MG63 (cell line): ENCODE results near the gene DOK3. TPM values are rescaled to one million over a fixed set of nuclear protein-coding genes. Genes with fewer than 3 reads are reported as not detected.
A peak's percentile ranks its signal among the peaks of the same experiment; 100 is the strongest.
"Not testable (repeated sequence)": the region's sequence is repeated elsewhere in the genome, so short reads cannot be mapped to it uniquely, and the experiment has no call there.

Source experiments
- DNase-seq: peaks from one replicate; pipeline ENCODE4 v3.0.0-alpha.2; 2020
- H3K27me3 ChIP-seq: fragments of 250-450 bp; sonication (Bioruptor Pico); 2 replicates; pipeline ENCODE4 v1.5.1; 2020; ENCODE audit warnings: mild to moderate bottlenecking, moderate library complexity
- H3K36me3 ChIP-seq: fragments of 250-450 bp; sonication (Bioruptor Pico); 2 replicates; pipeline ENCODE4 v1.5.1; 2020; ENCODE audit warnings: mild to moderate bottlenecking, moderate library complexity
- H3K4me3 ChIP-seq: fragments of 250-450 bp; sonication (Bioruptor Pico); 2 replicates; pipeline ENCODE4 v1.5.1; 2020; ENCODE audit warnings: mild to moderate bottlenecking, moderate library complexity
- H3K9me3 ChIP-seq: fragments of 250-450 bp; sonication (Bioruptor Pico); 2 replicates; pipeline ENCODE4 v1.5.1; 2020; ENCODE audit warnings: mild to moderate bottlenecking, moderate library complexity
- total RNA-seq: library from RNA; depleted of rRNA; stranded (reverse); fragments of >200 nt; shearing (Covaris generic); gene quantifications from 2 replicates; pipeline ENCODE4 v1.2.3, GENCODE V29; 2014; ENCODE audit warnings: low replicate concordance

The DOK3 gene
- total RNA-seq, 1 experiment from 2014 or later: 0.92 TPM

- Histone ChIP-seq H3K36me3 (peaks cover 50% of the 10 kb centered on the region), H3K27me3 (no peaks in the 10 kb centered on the region)
- DNase-seq: peak; percentile 66
These were observed 13.4 kb downstream of the DOK3 start for GRCh38 chr5:177496070-177496726.

GRCh38 chr5:177495243-177496060, 14.2 kb downstream of the DOK3 start:
- peak; percentile 79 for DNase-seq
- Histone ChIP-seq H3K36me3 (peaks cover 57% of the 10 kb centered on the region), H3K27me3 (no peaks in the 10 kb centered on the region), H3K9me3 (no peaks in the 10 kb centered on the region), H3K4me3 (peak overlapping the region; percentile 65)

More at GRCh38 chr5:177496070-177496726, 13.4 kb downstream of the DOK3 start:
- Histone ChIP-seq H3K9me3 (no peaks in the 10 kb centered on the region), H3K4me3 (peak overlapping the region; percentile 65)

- Histone ChIP-seq H3K4me3 (no peak overlapping the region), H3K27me3 (no peaks in the 10 kb centered on the region), H3K36me3 (peaks cover 66% of the 10 kb centered on the region), H3K9me3 (no peaks in the 10 kb centered on the region)
- DNase-seq: peak; percentile 89
These were observed 15.1 kb downstream of the DOK3 start for GRCh38 chr5:177494346-177495195.

GRCh38 chr5:177493795-177494345, 15.8 kb downstream of the DOK3 start:
- Histone ChIP-seq H3K4me3 (no peak overlapping the region), H3K27me3 (no peaks in the 10 kb centered on the region), H3K9me3 (no peaks in the 10 kb centered on the region), H3K36me3 (peaks cover 73% of the 10 kb centered on the region)
- DNase-seq: no peak

- H3K27me3 ChIP-seq: no peaks in the 10 kb centered on the region
- H3K9me3 ChIP-seq: no peaks in the 10 kb centered on the region
- H3K36me3 ChIP-seq: peaks cover 83% of the 10 kb centered on the region
- no peak for DNase-seq
- H3K4me3 ChIP-seq: no peak overlapping the region
These were observed 16.8 kb downstream of the DOK3 start for GRCh38 chr5:177492841-177493240.

- H3K4me3 ChIP-seq: no peak overlapping the region
- no peaks in the 10 kb centered on the region for H3K27me3 ChIP-seq
- H3K9me3 ChIP-seq: no peaks in the 10 kb centered on the region
- H3K36me3 ChIP-seq: peaks cover 90% of the 10 kb centered on the region
- no peak for DNase-seq
These were observed 17.5 kb downstream of the DOK3 start for GRCh38 chr5:177491983-177492746.

- DNase-seq: no peak
- H3K9me3 ChIP-seq: no peaks in the 10 kb centered on the region
- peaks cover 95% of the 10 kb centered on the region for H3K36me3 ChIP-seq
- no peaks in the 10 kb centered on the region for H3K27me3 ChIP-seq
- H3K4me3 ChIP-seq: no peak overlapping the region
These were observed 18.1 kb downstream of the DOK3 start for GRCh38 chr5:177491429-177491945.

GRCh38 chr5:177490992-177491391, 18.6 kb downstream of the DOK3 start:
- peaks cover 95% of the 10 kb centered on the region for H3K36me3 ChIP-seq

GRCh38 chr5:177490311-177490991, 19.2 kb downstream of the DOK3 start:
- peaks cover 95% of the 10 kb centered on the region for H3K36me3 ChIP-seq
- H3K4me3 ChIP-seq: no peak overlapping the region
- no peak for DNase-seq
- no peaks in the 10 kb centered on the region for H3K9me3 ChIP-seq
- H3K27me3 ChIP-seq: no peaks in the 10 kb centered on the region

More at GRCh38 chr5:177490992-177491391, 18.6 kb downstream of the DOK3 start:
- DNase-seq: no peak
- H3K27me3 ChIP-seq: no peaks in the 10 kb centered on the region
- H3K4me3 ChIP-seq: no peak overlapping the region
- no peaks in the 10 kb centered on the region for H3K9me3 ChIP-seq

GRCh38 chr5:177489119-177489716, 20.4 kb downstream of the DOK3 start:
- no peaks in the 10 kb centered on the region for H3K9me3 ChIP-seq
- DNase-seq: no peak
- H3K36me3 ChIP-seq: peaks cover 95% of the 10 kb centered on the region
- no peaks in the 10 kb centered on the region for H3K27me3 ChIP-seq
- no peak overlapping the region for H3K4me3 ChIP-seq

- Histone ChIP-seq H3K9me3 (no peaks in the 10 kb centered on the region), H3K4me3 (no peak overlapping the region), H3K27me3 (no peaks in the 10 kb centered on the region), H3K36me3 (peaks cover 93% of the 10 kb centered on the region)
- DNase-seq: no peak
These were observed 21.7 kb downstream of the DOK3 start for GRCh38 chr5:177487975-177488374.

- Histone ChIP-seq H3K27me3 (no peaks in the 10 kb centered on the region), H3K4me3 (no peak overlapping the region), H3K36me3 (peaks cover 90% of the 10 kb centered on the region), H3K9me3 (no peaks in the 10 kb centered on the region)
- no peak for DNase-seq
These were observed 22.5 kb downstream of the DOK3 start for GRCh38 chr5:177487144-177487543.

GRCh38 chr5:177486256-177486655, 23.4 kb downstream of the DOK3 start:
- no peak for DNase-seq
- peaks cover 94% of the 10 kb centered on the region for H3K36me3 ChIP-seq
- H3K9me3 ChIP-seq: no peaks in the 10 kb centered on the region
- no peak overlapping the region for H3K4me3 ChIP-seq
- no peaks in the 10 kb centered on the region for H3K27me3 ChIP-seq

GRCh38 chr5:177485753-177486152, 23.9 kb downstream of the DOK3 start:
- H3K27me3 ChIP-seq, H3K9me3 ChIP-seq, H3K4me3 ChIP-seq, DNase-seq: not testable (repeated sequence)
- H3K36me3 ChIP-seq: peaks cover 93% of the 10 kb centered on the region

GRCh38 chr5:177484902-177485549, 24.6 kb downstream of the DOK3 start:
- no peak for DNase-seq

More at GRCh38 chr5:177484902-177485549, 24.6 kb downstream of the DOK3 start:
- Histone ChIP-seq H3K27me3 (no peaks in the 10 kb centered on the region), H3K36me3 (peaks cover 87% of the 10 kb centered on the region), H3K4me3 (no peak overlapping the region), H3K9me3 (no peaks in the 10 kb centered on the region)
